ENCODE measurements around the gene BMPR2.

GRCh38 chr2:202588647-202589581, 212.8 kb downstream of the BMPR2 start:
- TF ChIP-seq SIN3A (IDR thresholded peaks at IDR 0.05; ENCODE audit: borderline replicate concordance, low read depth, low read length) (no peak), CTCF (IDR thresholded peaks at IDR 0.05) (peak; percentile 88), RFX5 (IDR thresholded peaks at IDR 0.05; ENCODE audit: low read length) (no peak), POLR2AphosphoS5 (IDR thresholded peaks at IDR 0.05; ENCODE audit: low read depth, low read length) (no peak), RXRA (IDR thresholded peaks at IDR 0.05; ENCODE audit: borderline replicate concordance, low read depth) (no peak), MXI1 (IDR thresholded peaks at IDR 0.05; ENCODE audit: low read depth, low read length) (peak; percentile 37; the same call in 1 of the 2 replicates)
